MCF 10A (cell line): Measurements from ENCODE around the gene MAPT. TPM values are rescaled to one million over a fixed set of nuclear protein-coding genes. Genes with fewer than 3 reads are reported as not detected.

Source experiments
- BruUV-seq: library from RNA; stranded (reverse); fragments of 400-500 nt; replicated peaks from 2 replicates; lab custom pipeline; 2021; lab: Mats Ljungman, UMichigan
- CTCF ChIA-PET: fragments of 300-600 bp; sonication (Branson Sonifier 250); formaldehyde crosslinking; extraction: SDS; loops from one replicate; lab custom pipeline; 2021; ENCODE audit warnings: antibody characterized with exemption, inconsistent platforms; lab: Yijun Ruan, JAX
- POLR2A ChIA-PET: fragments of 300-600, 350-650 bp; sonication (Branson Sonifier 250); formaldehyde crosslinking; extraction: SDS; loops from one replicate; lab custom pipeline; 2020; ENCODE audit warnings: antibody characterized with exemption, inconsistent platforms; lab: Yijun Ruan, JAX
- DNase-seq: peaks from one replicate; pipeline ENCODE4 v3.0.0-alpha.2; 2018; ENCODE audit not compliant: unreplicated experiment
- H3K27ac Mint-ChIP-seq: one replicate; pipeline ENCODE4 v1.8.0; 2022; ENCODE audit warnings: mild to moderate bottlenecking, low read depth, mixed read lengths; ENCODE audit not compliant: unreplicated experiment
- H3K27me3 Mint-ChIP-seq: one replicate; pipeline ENCODE4 v1.8.0; 2022; ENCODE audit warnings: mixed read lengths; ENCODE audit not compliant: insufficient read depth, unreplicated experiment
- H3K36me3 Mint-ChIP-seq: one replicate; pipeline ENCODE4 v1.8.0; 2022; ENCODE audit warnings: mild to moderate bottlenecking, moderate library complexity, mixed read lengths; ENCODE audit not compliant: insufficient read depth, unreplicated experiment
- H3K4me1 Mint-ChIP-seq: one replicate; pipeline ENCODE4 v1.8.0; 2022; ENCODE audit warnings: mixed read lengths; ENCODE audit not compliant: insufficient read depth, unreplicated experiment
- H3K4me3 Mint-ChIP-seq: one replicate; pipeline ENCODE4 v1.8.0; 2022; ENCODE audit warnings: mild to moderate bottlenecking, moderate library complexity, mixed read lengths; ENCODE audit not compliant: unreplicated experiment
- H3K9me3 Mint-ChIP-seq: one replicate; pipeline ENCODE4 v1.8.0; 2022; ENCODE audit warnings: mixed read lengths; ENCODE audit not compliant: unreplicated experiment
- CTCF ChIP-seq: fragments of 200-600 bp; IDR thresholded peaks from one replicate; pipeline ENCODE4 v1.8.0; 2022; ENCODE audit warnings: antibody characterized with exemption, mild to moderate bottlenecking; ENCODE audit not compliant: unreplicated experiment
- intact Hi-C: fragments of 100-400 bp; cut with micrococcal nuclease; formaldehyde crosslinking; loops from 2 replicates; pipeline ENCODE4 v1.14.1; 2022
- total RNA-seq: library from RNA; stranded (reverse); gene quantifications from 2 replicates; pipeline ENCODE4 v1.2.3, GENCODE V29; 2022

MAPT gene
- total RNA-seq, 1 experiment from 2014 or later: 0.42 TPM

GRCh38 chr17:45940293-45940692 lies 45.9 kb downstream of the MAPT start:
- Mint-ChIP-seq H3K4me3 (no peak overlapping the region), H3K4me1 (no peaks in the 10 kb centered on the region), H3K36me3 (no peaks in the 10 kb centered on the region), H3K9me3 (no peaks in the 10 kb centered on the region), H3K27ac (no peak overlapping the region), H3K27me3 (peaks cover 93% of the 10 kb centered on the region)
- intact Hi-C loops: no loop called here
- TF ChIP-seq CTCF: no peak
- no TSS peak for BruUV-seq
- DNase-seq: no peak
- POLR2A ChIA-PET: no interaction called here
- CTCF ChIA-PET: interaction anchor here (0.6 to 4.6 kb wide), 2 partner anchors 9 to 1009 kb away, joined by 3 to 26 read pairs; no protein-coding TSS in a partner anchor

DNA sequence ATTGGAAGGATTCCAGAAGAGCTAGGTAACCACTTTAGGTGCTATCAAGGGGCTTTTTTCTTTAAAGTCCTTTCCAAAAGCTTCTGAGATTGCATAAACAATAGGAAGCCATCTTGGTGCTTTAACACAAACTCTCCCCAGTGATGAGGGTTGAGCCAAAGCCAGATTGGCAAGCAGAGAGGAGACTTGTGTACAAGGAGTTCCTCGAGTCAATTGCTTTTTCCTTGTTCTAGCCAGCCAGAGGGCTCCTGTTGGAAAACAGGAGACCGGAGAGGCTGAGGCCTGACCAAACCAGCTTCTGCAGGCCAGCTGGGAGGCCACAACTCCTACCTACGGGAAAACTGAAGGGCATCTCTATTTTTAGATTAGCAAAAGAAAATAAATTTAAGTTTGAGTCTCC lies 46.5 kb downstream of the MAPT start:
- Mint-ChIP-seq H3K4me1 (no peaks in the 10 kb centered on the region), H3K9me3 (no peaks in the 10 kb centered on the region), H3K27me3 (peaks cover 90% of the 10 kb centered on the region), H3K36me3 (no peaks in the 10 kb centered on the region), H3K4me3 (no peak overlapping the region), H3K27ac (no peak overlapping the region)
- CTCF ChIA-PET: interaction anchor here (0.6 to 4.6 kb wide), 2 partner anchors 8 to 1009 kb away, joined by 3 to 26 read pairs; no protein-coding TSS in a partner anchor
- intact Hi-C loops: no loop called here
- BruUV-seq: no TSS peak
- no peak for TF ChIP-seq CTCF
- POLR2A ChIA-PET: no interaction called here
- no peak for DNase-seq

- POLR2A ChIA-PET: no interaction called here
- Mint-ChIP-seq H3K27me3 (peaks cover 84% of the 10 kb centered on the region), H3K27ac (no peak overlapping the region), H3K36me3 (no peaks in the 10 kb centered on the region), H3K9me3 (no peaks in the 10 kb centered on the region), H3K4me1 (no peaks in the 10 kb centered on the region), H3K4me3 (no peak overlapping the region)
- intact Hi-C loops: no loop called here
- CTCF ChIA-PET: no interaction called here
- no peak for DNase-seq
- no TSS peak for BruUV-seq
- TF ChIP-seq CTCF: no peak
Measured at GRCh38 chr17:45941395-45941794, 47.0 kb downstream of the MAPT start.

DNA sequence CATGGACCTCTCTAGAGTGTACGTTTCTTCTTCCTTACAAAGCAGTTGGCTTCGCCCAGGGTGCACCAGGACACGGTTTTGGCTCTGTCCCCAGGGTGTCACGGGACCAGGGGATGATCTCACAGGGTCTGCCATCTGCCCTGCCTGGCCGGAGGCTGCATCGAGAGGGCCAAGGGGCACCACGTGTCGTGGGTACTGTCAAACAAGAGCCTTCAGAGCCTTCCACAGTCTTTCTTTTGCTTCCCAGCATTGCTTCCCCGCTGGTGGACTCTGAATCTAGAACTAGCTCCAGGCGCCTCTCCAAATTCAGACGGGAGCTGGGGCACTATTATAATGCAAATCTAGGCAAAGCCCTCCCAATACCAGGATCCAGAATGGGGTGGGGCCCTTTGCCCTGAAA lies 47.9 kb downstream of the MAPT start:
- intact Hi-C loops: no loop called here
- TF ChIP-seq CTCF: no peak
- ChIA-PET CTCF (interaction anchor here (0.5 kb wide), 1 partner anchor 8 kb away, joined by 4 read pairs; no protein-coding TSS in a partner anchor), POLR2A (no interaction called here)
- no peaks in the 10 kb centered on the region for H3K9me3 Mint-ChIP-seq
- peaks cover 75% of the 10 kb centered on the region for H3K27me3 Mint-ChIP-seq
- H3K4me3 Mint-ChIP-seq: no peak overlapping the region
- no peaks in the 10 kb centered on the region for H3K36me3 Mint-ChIP-seq
- no peak for DNase-seq
- H3K4me1 Mint-ChIP-seq: no peaks in the 10 kb centered on the region
- H3K27ac Mint-ChIP-seq: no peak overlapping the region
- no TSS peak for BruUV-seq
